NCI-H82 (cell line): ENCODE measurements around the gene CRYBB2.
"Not testable (repeated sequence)": the region's sequence is repeated elsewhere in the genome, so short reads cannot be mapped to it uniquely, and the experiment has no call there.

ENCODE experiments used
- DNase-seq: peaks from one replicate; lab custom pipeline; 2025; lab: John Stamatoyannopoulos, UW

CRYBB2 gene

DNA sequence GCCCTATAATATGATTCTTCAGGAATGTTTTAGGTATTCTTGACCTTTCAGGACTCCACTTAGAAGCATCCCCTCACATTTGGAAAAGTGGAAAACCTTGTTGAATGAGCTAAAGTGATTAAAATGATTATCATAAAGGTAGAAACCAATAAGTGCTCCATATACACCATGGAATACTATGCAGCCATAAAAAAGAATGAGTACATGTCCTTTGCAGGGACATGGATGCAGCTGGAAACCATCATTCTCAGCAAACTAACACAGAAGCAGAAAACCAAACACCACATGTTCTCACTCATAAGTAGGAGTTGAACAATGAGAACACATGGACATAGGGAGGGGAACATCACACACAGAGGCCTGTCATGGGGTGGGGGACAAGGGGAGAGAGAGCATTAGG is 14.3 kb downstream of the CRYBB2 start:
- not testable (repeated sequence) for DNase-seq

- peak; percentile 78 for DNase-seq
Measured at GRCh38 chr22:25235547-25236290, 16.3 kb downstream of the CRYBB2 start.

DNA sequence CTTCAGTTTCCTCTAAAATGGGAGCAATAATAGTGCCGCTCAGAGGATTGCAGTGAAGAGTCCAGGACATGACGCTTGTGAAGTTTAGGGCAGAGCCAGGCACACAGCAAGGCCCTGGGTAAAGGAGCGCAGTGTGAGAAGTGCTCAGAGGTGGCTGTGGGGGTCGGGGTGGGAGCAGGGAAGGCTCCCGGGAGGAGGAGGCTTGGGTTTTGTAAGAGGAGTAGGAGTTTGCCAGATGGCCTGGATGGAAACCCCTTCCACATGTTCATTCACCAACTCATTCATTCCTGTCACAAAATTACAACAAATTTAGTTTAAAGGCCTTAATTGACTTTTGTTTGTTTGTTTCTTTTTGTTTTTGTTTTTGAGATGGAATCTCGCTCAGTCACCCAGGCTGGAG is 17.0 kb downstream of the CRYBB2 start:
- no peak for DNase-seq

DNA sequence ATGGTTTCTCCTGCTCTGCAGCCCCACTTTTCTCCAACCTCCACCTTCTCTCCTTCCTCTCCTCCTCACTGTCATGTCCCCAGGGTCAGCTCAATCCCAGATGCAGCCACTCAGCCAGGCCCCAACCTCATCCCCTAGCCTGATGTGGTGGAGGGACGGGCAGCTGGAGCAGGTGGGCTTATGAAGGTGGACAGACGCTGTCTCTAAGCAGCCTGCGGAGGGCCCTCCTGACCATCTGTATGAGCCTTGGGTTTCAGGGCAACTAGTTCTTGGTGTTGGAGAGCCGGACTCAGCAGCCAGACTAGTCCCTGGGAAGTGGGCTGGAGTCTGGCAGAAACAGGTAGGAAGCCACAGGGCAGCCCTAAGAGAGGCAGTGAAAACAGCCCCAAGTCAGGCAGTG is 18.1 kb downstream of the CRYBB2 start:
- DNase-seq = no peak

DNA sequence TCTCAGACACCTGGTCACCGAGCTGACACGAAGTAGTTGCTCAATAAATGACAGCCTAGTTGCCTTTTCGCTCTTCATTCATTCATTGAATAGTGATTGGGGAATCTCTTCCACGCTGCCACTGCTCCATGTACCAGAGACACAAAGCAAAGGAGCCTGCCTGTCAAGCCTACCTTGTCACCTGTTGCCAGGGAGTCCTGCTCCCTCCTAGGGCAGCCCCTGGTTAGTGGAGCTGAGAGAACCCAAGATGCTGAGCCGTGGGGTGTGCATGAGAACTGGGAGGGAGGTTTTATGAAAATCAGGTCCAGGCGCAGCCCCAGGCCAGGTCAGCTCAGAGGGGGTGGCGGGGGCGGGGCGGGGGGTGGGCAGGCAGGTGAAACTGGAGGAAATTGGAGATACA is 18.6 kb downstream of the CRYBB2 start:
- not testable (repeated sequence) for DNase-seq

DNA sequence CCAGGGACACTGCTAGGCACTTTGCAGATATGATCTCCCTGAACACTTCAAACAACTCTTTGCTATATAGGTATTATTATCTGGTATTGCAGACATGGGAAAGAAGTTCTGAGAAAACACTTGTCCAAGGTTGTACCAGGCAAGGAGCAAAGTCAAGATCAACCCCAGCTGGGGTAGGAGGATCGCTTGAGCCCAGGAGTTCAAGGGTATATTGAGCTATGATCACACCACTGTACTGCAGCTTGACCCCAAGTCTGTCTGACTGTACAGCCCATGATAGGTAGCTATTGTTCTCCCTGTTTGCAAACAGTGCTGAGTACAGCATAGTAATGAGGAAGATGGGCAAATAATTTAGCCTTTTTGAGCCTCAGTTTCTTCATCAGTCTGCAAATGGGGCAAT is 35.7 kb downstream of the CRYBB2 start:
- not testable (repeated sequence) for DNase-seq

DNA sequence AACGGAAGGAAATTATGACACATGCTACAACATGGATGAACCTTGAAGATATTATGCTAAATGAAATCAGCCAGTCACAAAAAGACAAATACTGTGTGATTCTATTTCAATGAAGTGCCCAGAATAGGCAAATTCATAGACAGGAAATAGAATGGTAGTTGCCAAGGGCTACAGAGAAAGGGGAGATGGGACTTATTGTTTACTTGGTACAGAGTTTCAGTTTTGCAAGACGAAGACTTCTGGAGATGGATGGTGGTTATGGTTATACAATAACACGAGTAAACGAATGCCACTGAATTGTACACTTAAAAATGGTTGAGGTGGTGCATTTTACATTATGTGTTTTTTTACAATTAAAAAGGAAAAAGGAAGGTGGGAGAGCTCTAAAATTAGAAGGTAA is 48.1 kb downstream of the CRYBB2 start:
- not testable (repeated sequence) for DNase-seq

GRCh38 chr22:25268902-25269301 is 49.5 kb downstream of the CRYBB2 start:
- not testable (repeated sequence) for DNase-seq

- DNase-seq = not testable (repeated sequence)
Measured at GRCh38 chr22:25270061-25270460, 50.6 kb downstream of the CRYBB2 start.

DNA sequence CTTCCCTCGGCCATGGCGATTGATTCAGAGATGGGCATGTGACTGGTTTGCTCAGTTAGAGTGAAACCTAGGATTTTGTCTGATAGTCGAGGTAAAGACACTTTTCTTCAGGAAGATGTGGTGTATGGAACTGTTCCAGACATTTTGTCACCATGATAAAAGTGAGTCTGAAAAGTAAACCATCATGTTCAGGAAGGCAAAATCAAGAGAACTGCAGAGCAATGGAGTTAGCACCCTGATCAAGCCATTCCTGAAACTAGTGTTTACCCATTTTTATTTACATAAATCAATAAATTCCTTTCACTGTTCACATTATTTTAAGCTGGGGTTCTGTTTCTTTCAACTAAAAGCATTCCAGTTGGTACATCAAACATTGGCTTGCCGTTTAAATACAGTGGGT is 53.8 kb downstream of the CRYBB2 start:
- not testable (repeated sequence) for DNase-seq

GRCh38 chr22:25273928-25274327 is 54.5 kb downstream of the CRYBB2 start:
- not testable (repeated sequence) for DNase-seq

GRCh38 chr22:25280118-25280517 is 60.7 kb downstream of the CRYBB2 start:
- DNase-seq = not testable (repeated sequence)
